H1 (cell line): ENCODE data around the gene TCF7L1. TPM values are rescaled to one million over a fixed set of nuclear protein-coding genes. Genes with fewer than 3 reads are reported as not detected.

Experiments used
- CTCF ChIA-PET: fragments of 300-600 bp; sonication (Branson Sonifier 250); formaldehyde crosslinking; loops from one replicate; lab custom pipeline; 2021; ENCODE audit not compliant: partially characterized antibody; lab: Charles Lee
- POLR2A ChIA-PET: fragments of 300-600 bp; sonication (Branson Sonifier 250); formaldehyde crosslinking; loops from one replicate; lab custom pipeline; 2021; ENCODE audit warnings: inconsistent platforms; ENCODE audit not compliant: partially characterized antibody; lab: Charles Lee
- DNase-seq, 2 experiments: peaks; one replicate each; pipeline versions ENCODE4 v3.0.0 to v3.0.0-alpha.2; 2010 to 2022; ENCODE audit warnings: low spot score in 2 of 2, low read depth in 1 of 2, mixed read lengths in 1 of 2
- FAIRE-seq: peaks from 2 replicates; lab custom pipeline; 2011; peaks lifted over from hg19 to GRCh38; lab: Jason Lieb, UNC
- H2AFZ ChIP-seq: 2 replicates; pipeline ENCODE4 v1.8.1; 2012; ENCODE audit warnings: low read length, inconsistent platforms
- H2AK5ac ChIP-seq: 2 replicates; pipeline ENCODE4 v1.6.1; 2013; ENCODE audit warnings: low read depth, low read length
- H2BK120ac ChIP-seq: replicated peaks from 2 replicates; pipeline ENCODE3; 2013; ENCODE audit warnings: low read depth, low read length, inconsistent platforms
- H2BK12ac ChIP-seq: 2 replicates; pipeline ENCODE4 v1.6.1; 2013; ENCODE audit warnings: low read depth, low read length
- H2BK15ac ChIP-seq: 2 replicates; pipeline ENCODE4 v1.6.1; 2013; ENCODE audit warnings: low read length
- H2BK20ac ChIP-seq: 2 replicates; pipeline ENCODE4 v1.6.1; 2013; ENCODE audit warnings: low read length
- H2BK5ac ChIP-seq: 2 replicates; pipeline ENCODE4 v1.6.1; 2013; ENCODE audit warnings: low read depth, low read length
- H3K14ac ChIP-seq: 2 replicates; pipeline ENCODE4 v1.6.1; 2013; ENCODE audit warnings: inconsistent platforms; ENCODE audit not compliant: insufficient read length
- H3K18ac ChIP-seq: 2 replicates; pipeline ENCODE4 v1.6.1; 2013; ENCODE audit warnings: low read length; ENCODE audit errors: extremely low read depth
- H3K23ac ChIP-seq: 2 replicates; pipeline ENCODE4 v1.6.1; 2013; ENCODE audit warnings: inconsistent platforms; ENCODE audit not compliant: insufficient read length
- H3K23me2 ChIP-seq: 2 replicates; pipeline ENCODE4 v1.6.1; 2013; ENCODE audit warnings: low read depth, low read length
- H3K27ac ChIP-seq: 2 replicates; pipeline ENCODE4 v1.6.1; 2011; ENCODE audit warnings: low read depth, low read length, inconsistent platforms
- H3K27me3 ChIP-seq, 4 experiments: replicated peaks in 1 of 4; 1 replicate in 1 of 4; 2 replicates in 3 of 4; pipeline versions ENCODE4 v1.6.1 to v1.8.1; 2011 to 2013; ENCODE audit warnings: low read length in 3 of 4, mild to moderate bottlenecking in 3 of 4, inconsistent platforms in 2 of 4, mixed read lengths in 2 of 4, moderate library complexity in 1 of 4; ENCODE audit not compliant: control insufficient read depth in 3 of 4, insufficient read depth in 3 of 4; ENCODE audit errors: extremely low read depth in 1 of 4
- H3K36me3 ChIP-seq, 4 experiments: 2 replicates each; pipeline versions ENCODE4 v1.6.1 to v1.8.1; 2011 to 2013; ENCODE audit warnings: mild to moderate bottlenecking in 4 of 4, low read length in 3 of 4, moderate library complexity in 2 of 4, control low read depth in 1 of 4, inconsistent platforms in 1 of 4; ENCODE audit not compliant: insufficient read depth in 4 of 4, control insufficient read depth in 2 of 4
- H3K4ac ChIP-seq: replicated peaks from 2 replicates; pipeline ENCODE3; 2013; ENCODE audit warnings: low read length, low read depth, mixed read lengths, inconsistent platforms; ENCODE audit not compliant: insufficient read length
- H3K4me1 ChIP-seq, 4 experiments: replicated peaks in 1 of 4; 1 replicate in 1 of 4; 2 replicates in 3 of 4; pipeline versions ENCODE4 v1.6.1 to v1.8.1; 2011 to 2013; ENCODE audit warnings: low read length in 3 of 4, inconsistent platforms in 2 of 4, mixed read lengths in 1 of 4; ENCODE audit not compliant: insufficient read depth in 4 of 4, control insufficient read depth in 3 of 4
- H3K4me2 ChIP-seq, 2 experiments: 2 replicates each; pipeline versions ENCODE4 v1.6.1 to v1.8.1; 2011 to 2013; ENCODE audit warnings: low read depth in 2 of 2, low read length in 2 of 2, control low read depth in 1 of 2, inconsistent platforms in 1 of 2, mild to moderate bottlenecking in 1 of 2; ENCODE audit not compliant: insufficient read depth in 1 of 2
- H3K4me3 ChIP-seq, 4 experiments: fragments of 200-600, 300-600 bp in 1 of 4; sonication (generic), shearing (Covaris generic), sonication (Bioruptor Twin) in 1 of 4; 2 replicates each; pipeline versions ENCODE4 v1.5.1 to v1.8.1; 2011 to 2016; ENCODE audit warnings: low read length in 4 of 4, low read depth in 3 of 4, control low read depth in 2 of 4, inconsistent platforms in 2 of 4, mild to moderate bottlenecking in 2 of 4, mixed read lengths in 1 of 4, moderate library complexity in 1 of 4; ENCODE audit not compliant: insufficient read depth in 2 of 4; ENCODE audit errors: extremely low read depth in 1 of 4
- H3K56ac ChIP-seq: replicated peaks from 2 replicates; pipeline ENCODE3; 2013; ENCODE audit warnings: low read depth, mild to moderate bottlenecking, mixed read lengths, low read length, inconsistent platforms; ENCODE audit not compliant: insufficient read length
- H3K79me1 ChIP-seq: 2 replicates; pipeline ENCODE4 v1.6.1; 2013; ENCODE audit warnings: low read depth, low read length, control low read depth
- H3K79me2 ChIP-seq, 2 experiments: 2 replicates each; pipeline versions ENCODE4 v1.6.1 to v1.8.1; 2012 to 2013; ENCODE audit warnings: low read length in 2 of 2, mild to moderate bottlenecking in 2 of 2, inconsistent platforms in 1 of 2; ENCODE audit not compliant: insufficient read depth in 2 of 2, control insufficient read depth in 1 of 2
- H3K9ac ChIP-seq, 4 experiments: replicated peaks in 1 of 4; 1 replicate in 1 of 4; 2 replicates in 3 of 4; pipeline versions ENCODE4 v1.6.1 to v1.8.1; 2011 to 2013; ENCODE audit warnings: low read depth in 3 of 4, low read length in 3 of 4, control low read depth in 2 of 4, mild to moderate bottlenecking in 2 of 4, moderate library complexity in 2 of 4, inconsistent platforms in 1 of 4; ENCODE audit errors: extremely low read depth in 1 of 4
- H3K9me3 ChIP-seq, 2 experiments: 2 replicates each; pipeline versions ENCODE4 v1.6.1 to v1.8.1; 2012 to 2013; ENCODE audit warnings: mild to moderate bottlenecking in 2 of 2, moderate library complexity in 2 of 2, control low read depth in 1 of 2, inconsistent platforms in 1 of 2, low read depth in 1 of 2, low read length in 1 of 2, mixed read lengths in 1 of 2; ENCODE audit not compliant: insufficient read depth in 2 of 2
- H4K20me1 ChIP-seq, 2 experiments: replicated peaks in 1 of 2; 2 replicates each; pipeline versions ENCODE3 to v1.8.1; 2011 to 2013; ENCODE audit warnings: inconsistent platforms in 2 of 2, low read length in 2 of 2, mild to moderate bottlenecking in 1 of 2; ENCODE audit not compliant: insufficient read depth in 2 of 2, control insufficient read depth in 1 of 2
- H4K5ac ChIP-seq: 2 replicates; pipeline ENCODE4 v1.6.1; 2013; ENCODE audit warnings: low read length, low read depth, mixed read lengths, inconsistent platforms; ENCODE audit not compliant: insufficient read length
- H4K8ac ChIP-seq: 2 replicates; pipeline ENCODE4 v1.8.0; 2013; ENCODE audit warnings: mild to moderate bottlenecking, moderate library complexity, low read length, inconsistent platforms; ENCODE audit not compliant: insufficient read depth; ENCODE audit errors: extremely low read depth
- H4K91ac ChIP-seq: replicated peaks from 2 replicates; pipeline ENCODE3; 2013; ENCODE audit warnings: low read length, mixed read lengths, inconsistent platforms; ENCODE audit not compliant: insufficient read length
- EGR1 ChIP-seq: IDR thresholded peaks from 2 replicates; pipeline ENCODE4 v1.6.1; 2011; ENCODE audit warnings: low read depth, low read length, borderline replicate concordance
- POLR2A ChIP-seq, 2 experiments: IDR thresholded peaks; 1 replicate in 1 of 2; 2 replicates in 1 of 2; pipeline ENCODE4 v1.6.1; 2011; ENCODE audit warnings: low read depth in 2 of 2, low read length in 2 of 2, mild to moderate bottlenecking in 2 of 2; ENCODE audit errors: control extremely low read depth in 1 of 2
- SP2 ChIP-seq: IDR thresholded peaks from 2 replicates; pipeline ENCODE4 v1.6.1; 2012; ENCODE audit warnings: mild to moderate bottlenecking, low read length, inconsistent platforms
- TEAD4 ChIP-seq: IDR thresholded peaks from 2 replicates; pipeline ENCODE4 v1.6.1; 2012; ENCODE audit warnings: low read depth, low read length, inconsistent platforms, mixed read lengths
- WGBS, 2 experiments: shearing (Covaris generic) in 1 of 2; methylation state at CpG; one replicate each; pipeline versions ENCODE4 v1.1.6 to v1.1.7; 2013 to 2015; ENCODE audit warnings: low lambda C conversion rate in 2 of 2, mixed read lengths in 2 of 2, inconsistent platforms in 1 of 2, low coverage in 1 of 2, missing lambda C conversion rate in 1 of 2; ENCODE audit not compliant: insufficient replicate concordance in 2 of 2, insufficient coverage in 1 of 2, insufficient read length in 1 of 2; ENCODE audit errors: extremely low coverage in 1 of 2, missing lambda C conversion rate in 1 of 2; 5-methylcytosine and 5-hydroxymethylcytosine counted together
- polyA plus RNA-seq, 7 experiments: library from polyadenylated mRNA; depleted of rRNA in 3 of 7; stranded (reverse) in 5 of 7; unstranded in 2 of 7; fragments of >200 nt in 5 of 7; fragments of 200-250 nt in 2 of 7; gene quantifications; 1 replicate in 5 of 7; 2 replicates in 1 of 7; 4 replicates in 1 of 7; pipeline versions ENCODE4 v1.2.1 to v1.2.3, GENCODE V29; 2011 to 2013; ENCODE audit warnings: missing spikeins in 2 of 7, mixed read lengths in 2 of 7
- total RNA-seq: library from RNA; stranded (reverse); fragmentation: NEBNext Ultra II Directional; extraction: Animal tissue kit (Norgen Biotek cat#: 25700); gene quantifications from 2 replicates; pipeline ENCODE4 v1.2.1, GENCODE V29; 2021

The TCF7L1 gene
- total and polyA plus RNA-seq, 2 of the 8 experiments (the other 6 are each of a cell fraction or from before 2014, with no cell fraction given) = 27.5 to 108 TPM

DNA sequence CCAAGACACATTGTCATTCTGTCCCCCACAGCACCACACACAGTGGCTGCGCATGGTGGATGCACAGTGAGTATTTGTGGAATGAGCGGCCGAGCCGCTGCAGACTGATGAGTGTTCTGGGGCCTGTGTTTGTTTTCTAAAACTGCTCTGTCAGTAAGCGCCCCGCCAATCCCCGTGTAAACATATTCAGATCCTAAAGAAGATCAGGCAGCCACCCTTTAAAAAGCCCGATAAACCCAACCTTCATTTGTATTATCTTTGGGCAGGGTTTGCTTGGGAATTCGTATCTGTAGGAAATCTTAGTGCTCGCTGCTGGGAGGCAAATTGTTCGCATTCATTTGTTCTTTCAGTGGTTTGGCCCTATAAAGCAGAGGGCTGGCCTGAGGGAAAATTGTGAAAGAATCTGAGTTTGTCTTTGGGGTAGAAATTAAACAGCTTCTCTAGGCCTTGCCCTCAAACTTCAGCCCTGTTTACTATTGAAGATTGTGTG, 126.0 kb downstream of the TCF7L1 start:
- Histone ChIP-seq H4K20me1 (peaks cover 4 to 7% of the 10 kb centered on the region in 2 experiments), H3K4ac (no peak overlapping the region), H3K36me3 (peaks cover 0 to 6% (median 1%) of the 10 kb centered on the region in 4 experiments; a peak in 2 of 8 replicates), H3K4me3 (peak overlapping the region in 2 of 4 experiments; percentile 8 to 19; a peak in 1 of 8 replicates), H2BK12ac (peak overlapping the region; percentile 33; the same call in 1 of the 2 replicates), H2BK5ac (no peak overlapping the region), H2AFZ (no peak overlapping the region), H3K79me2 (peaks cover 0 to 62% of the 10 kb centered on the region in 2 experiments; a peak in 3 of 4 replicates), H3K56ac (no peak overlapping the region), H2AK5ac (peak overlapping the region; percentile 32; the same call in 1 of the 2 replicates), H3K79me1 (peaks cover 4% of the 10 kb centered on the region; the same call in 1 of the 2 replicates), H3K23ac (no peak overlapping the region), H2BK20ac (no peak overlapping the region; the same call in 1 of the 2 replicates), H4K91ac (no peak overlapping the region), H4K5ac (no peak overlapping the region), H3K27me3 (no peaks in the 10 kb centered on the region), H3K4me2 (peak overlapping the region; percentile 57 to 74), H3K14ac (no peak overlapping the region), H4K8ac (peak overlapping the region; percentile 40; the same call in 1 of the 2 replicates), H3K18ac (no peak overlapping the region), H3K23me2 (peaks cover 6% of the 10 kb centered on the region; the same call in 1 of the 2 replicates), H3K9ac (peak overlapping the region in 2 of 4 experiments; percentile 4 to 51; a peak in 2 of 7 replicates), H3K9me3 (no peaks in the 10 kb centered on the region), H2BK15ac (peak overlapping the region; percentile 48; the same call in 1 of the 2 replicates), H3K27ac (peak overlapping the region; percentile 43), H3K4me1 (peaks cover 44 to 58% (median 47%) of the 10 kb centered on the region in 4 experiments), H2BK120ac (peak overlapping the region; percentile 50)
- no peak for DNase-seq
- ChIA-PET POLR2A (interaction anchor here (1.0 to 6.7 kb wide), 4 partner anchors 11 to 126 kb away, joined by 3 to 60 read pairs (median 4); partner anchors contain the start of gene TCF7L1), CTCF (interaction anchor here (0.7 to 21.9 kb wide), 6 partner anchors 11 to 74 kb away, joined by 3 to 283 read pairs (median 6); no protein-coding TSS in a partner anchor)
- TF ChIP-seq TEAD4 (peak; percentile 22; the same call in 1 of the 2 replicates), SP2 (no peak), POLR2A (IDR thresholded peaks at IDR 0.05; ENCODE audit: control extremely low read depth in 1 of 2, low read depth in 2 of 2, low read length in 2 of 2) (0 out of 3 replicates have a peak, but pooled peaks of 1 of the 2 experiments have one; percentile 24), EGR1 (no peak)
- 26% methylated on average over 11 of the region's 11 CpGs; no CpG with 5 or more reads in 1 of the 2 experiments for WGBS, 2 experiments
- FAIRE-seq = no peak
